Stimulated activated CD8-positive, alpha-beta memory T cell treated with anti-CD3 and anti-CD28 coated beads, Interleukin-7, amount 100 ng/mL, for 24 hours (primary cell): ENCODE results near the gene PPP1R13B.

Experiments
- DNase-seq: peaks from one replicate; pipeline ENCODE4 v3.0.0-alpha.2; 2020; ENCODE audit warnings: low read depth

The PPP1R13B gene

GRCh38 chr14:103714063-103714724 is 133.2 kb downstream of the PPP1R13B start:
- no peak for DNase-seq

DNA sequence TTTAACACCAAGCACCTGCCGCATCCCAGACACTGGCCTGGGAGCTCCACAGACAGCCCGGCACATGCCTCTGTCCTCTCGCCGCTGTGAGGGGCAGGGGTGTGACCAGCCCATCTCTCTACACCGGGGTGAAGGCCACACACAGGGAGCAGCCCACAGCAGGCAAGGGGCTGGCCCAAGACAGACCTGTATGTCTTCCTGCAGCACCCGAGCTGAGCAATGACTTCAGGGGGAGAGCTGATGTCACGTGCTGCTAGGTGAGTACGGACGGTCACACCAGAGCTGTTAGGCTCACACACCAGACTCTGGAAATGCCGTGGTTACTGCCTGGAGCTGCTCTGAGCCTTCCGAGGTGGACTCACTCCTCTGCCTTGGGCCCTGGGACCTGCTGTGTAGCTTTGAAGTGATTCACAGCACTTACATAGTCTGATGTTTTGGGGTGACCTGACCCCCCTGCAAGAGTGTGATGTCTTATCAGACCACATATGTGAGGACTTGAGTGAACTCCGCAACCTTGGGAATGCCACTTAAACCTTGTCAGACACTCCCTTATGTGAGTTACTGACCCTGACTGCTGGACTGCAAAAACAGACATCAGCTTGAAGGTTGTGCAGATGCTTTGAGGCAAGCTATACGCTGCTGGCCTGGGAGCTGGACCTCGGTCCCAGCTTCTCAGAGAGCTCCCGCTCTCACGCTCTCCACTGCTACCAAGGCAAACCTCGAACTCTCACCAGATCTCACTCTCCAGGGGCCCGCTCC is 133.9 kb downstream of the PPP1R13B start:
- no peak for DNase-seq

- DNase-seq: no peak
Observed at GRCh38 chr14:103712633-103713247, 134.6 kb downstream of the PPP1R13B start.

GRCh38 chr14:103711516-103712431 is 135.6 kb downstream of the PPP1R13B start:
- no peak for DNase-seq

- no peak for DNase-seq
Observed at GRCh38 chr14:103710771-103711377, 136.5 kb downstream of the PPP1R13B start.

- DNase-seq: no peak
Observed at GRCh38 chr14:103709814-103710213, 137.6 kb downstream of the PPP1R13B start.

- DNase-seq: no peak
Observed at GRCh38 chr14:103708750-103709187, 138.6 kb downstream of the PPP1R13B start.

GRCh38 chr14:103707329-103708263 is 139.8 kb downstream of the PPP1R13B start:
- no peak for DNase-seq

DNA sequence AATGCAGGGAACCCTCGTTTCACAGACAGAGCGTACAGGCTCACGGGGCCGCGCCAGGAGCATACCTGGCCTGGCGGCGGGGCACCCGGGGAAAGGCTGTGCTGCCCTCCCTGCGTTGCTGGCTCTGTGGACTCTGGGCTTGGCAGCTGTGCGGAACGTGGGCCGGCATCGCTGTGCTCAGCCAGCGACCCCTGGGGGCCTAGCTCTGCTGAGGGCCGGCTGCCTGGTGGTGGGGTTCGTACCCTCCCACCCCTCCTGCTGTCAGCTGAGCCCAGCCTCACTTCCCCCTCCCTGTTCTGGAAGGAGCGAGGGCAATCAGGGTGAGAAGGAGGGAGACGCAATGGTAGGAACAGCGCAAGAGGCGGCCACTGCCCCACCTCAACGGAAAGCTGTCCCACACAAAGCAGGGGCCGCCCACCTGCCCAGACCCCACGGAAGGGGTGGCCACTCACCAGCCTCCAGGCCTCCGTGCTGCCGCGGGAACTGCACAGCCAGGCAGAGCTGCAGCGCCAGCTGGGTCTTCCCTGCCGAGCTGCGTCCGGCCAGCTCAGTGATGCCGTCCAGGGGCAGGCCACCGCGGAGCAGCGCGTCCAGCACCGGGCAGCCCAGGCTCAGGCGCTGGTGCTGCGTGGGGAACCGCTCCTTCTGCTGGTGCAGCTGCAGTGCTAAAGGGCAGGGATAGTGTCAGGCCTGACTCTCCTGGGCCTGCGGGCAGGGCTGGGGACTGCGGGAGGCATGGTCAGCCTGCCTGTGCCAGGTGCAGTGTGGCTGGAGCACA is 140.6 kb downstream of the PPP1R13B start:
- DNase-seq: no peak

DNA sequence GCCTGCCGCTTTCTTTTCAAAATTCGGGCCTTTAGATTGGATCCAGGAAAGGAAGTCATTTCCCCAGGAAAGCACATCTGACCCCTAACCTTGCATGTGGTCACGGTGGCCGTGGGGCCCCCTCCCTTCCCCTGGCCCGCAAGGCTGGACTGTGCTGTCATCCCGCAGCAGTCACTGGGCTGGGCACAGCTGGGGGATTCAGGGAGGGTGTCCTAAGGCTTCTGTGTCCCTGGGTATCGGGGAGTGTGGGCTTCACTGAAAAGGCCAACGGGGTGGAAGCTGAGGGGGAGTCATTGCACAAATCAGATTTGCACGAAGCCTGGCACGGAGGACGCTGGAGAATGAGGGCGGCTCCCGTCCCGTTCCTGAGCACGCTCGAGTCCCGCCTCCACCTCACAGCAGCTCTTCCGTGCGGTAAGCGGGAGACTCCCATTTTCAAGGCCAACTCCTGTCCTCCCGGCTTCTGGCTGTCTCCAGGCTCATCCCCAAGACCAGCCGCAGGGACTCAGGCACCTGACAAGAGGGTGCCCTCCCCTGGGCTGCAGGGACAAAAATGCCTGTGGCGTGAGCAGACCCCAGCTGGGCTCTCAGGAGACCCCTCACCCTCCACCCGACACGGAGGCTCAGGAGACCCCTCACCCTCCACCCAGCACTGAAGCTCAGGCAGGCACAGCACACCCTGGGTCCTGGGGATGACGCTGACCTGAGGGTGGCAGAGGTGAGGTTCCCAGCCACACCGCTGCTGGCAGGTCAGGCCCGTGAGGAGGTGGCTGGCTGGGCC is 141.7 kb downstream of the PPP1R13B start:
- DNase-seq: no peak

DNA sequence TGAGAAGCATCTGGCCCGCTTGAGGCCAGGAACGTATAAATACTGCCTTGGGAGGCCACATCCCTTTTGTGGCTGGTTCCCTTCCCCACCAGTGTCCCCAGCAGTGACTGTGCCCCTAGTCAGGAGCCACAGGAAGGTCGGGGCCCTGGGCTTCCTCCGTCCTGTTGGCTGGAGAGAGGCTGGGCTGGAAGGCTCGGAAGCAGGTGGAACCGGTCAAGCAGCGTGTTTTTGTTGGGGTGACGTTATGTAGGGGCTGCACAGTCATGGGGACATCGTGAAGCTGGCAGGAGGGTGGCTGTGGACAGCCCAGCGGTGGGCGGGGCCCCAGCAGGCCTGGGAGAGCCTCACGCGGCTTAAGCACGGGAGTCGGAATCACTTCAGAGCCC is 142.3 kb downstream of the PPP1R13B start:
- DNase-seq: no peak

DNA sequence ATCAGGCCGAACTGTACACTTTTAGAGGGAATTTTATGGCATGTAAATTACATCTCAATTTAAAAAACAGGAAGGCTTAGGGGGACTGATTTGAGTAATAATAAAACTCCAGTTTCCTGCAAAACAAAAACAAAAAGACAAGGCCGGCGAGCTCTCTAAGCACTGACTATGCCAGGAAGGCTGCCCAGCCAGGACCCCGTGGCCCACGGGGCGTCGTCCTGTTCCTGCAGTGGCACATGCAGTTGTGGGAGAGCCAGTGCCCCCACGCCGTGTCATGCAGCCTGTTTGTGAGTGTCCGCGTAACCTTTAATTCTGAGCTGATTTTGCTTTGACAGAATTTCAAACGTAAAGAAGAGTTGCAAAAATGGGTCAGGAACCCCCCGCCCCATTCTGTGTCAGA is 142.7 kb downstream of the PPP1R13B start:
- DNase-seq: no peak

DNA sequence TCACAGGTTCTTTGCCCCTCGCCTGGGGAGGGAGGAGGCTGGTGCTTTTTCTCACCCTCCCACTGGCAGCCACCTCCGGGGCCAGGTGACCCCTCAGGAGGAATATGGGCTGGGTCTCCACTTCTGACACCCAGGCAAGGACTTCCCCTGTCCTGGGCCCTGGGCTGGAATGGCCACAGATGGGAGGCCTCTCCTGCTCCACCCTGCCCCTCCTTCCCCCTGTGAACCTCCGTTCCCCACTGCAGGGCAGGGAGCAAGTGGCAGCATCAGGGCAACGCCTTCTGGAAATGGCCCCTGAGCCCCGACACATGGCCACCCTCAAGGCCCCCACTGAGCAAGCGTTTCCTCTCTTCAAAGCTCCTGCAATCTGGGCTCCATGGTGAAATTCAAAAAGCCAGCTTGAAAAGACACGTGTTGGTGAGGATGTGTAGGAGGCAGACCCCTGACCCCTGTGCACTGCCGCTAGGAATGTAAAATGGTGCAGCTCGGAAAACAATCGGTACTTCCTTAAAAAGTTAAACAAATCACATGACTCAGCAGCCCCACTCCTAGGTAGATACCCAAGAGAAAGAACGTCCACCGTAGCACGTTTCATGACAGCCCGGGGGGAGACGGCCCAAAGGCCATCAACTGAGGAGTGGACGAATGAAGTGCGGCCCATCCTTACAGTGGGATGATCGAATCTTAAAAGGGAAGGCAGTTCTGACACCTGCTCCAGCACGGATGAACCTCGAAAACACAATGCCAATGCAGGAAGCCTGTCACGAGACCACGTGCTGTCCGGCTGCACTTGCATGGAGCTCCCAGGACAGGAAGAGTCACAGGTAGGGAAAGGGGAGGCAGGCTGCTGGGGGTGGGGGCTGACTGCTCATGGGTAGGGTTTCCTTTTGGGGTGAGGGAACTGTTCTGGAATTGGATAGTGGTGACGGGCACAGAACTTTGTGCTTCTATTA is 143.7 kb downstream of the PPP1R13B start:
- DNase-seq: no peak

GRCh38 chr14:103702497-103703432 is 144.6 kb downstream of the PPP1R13B start:
- DNase-seq: no peak

DNA sequence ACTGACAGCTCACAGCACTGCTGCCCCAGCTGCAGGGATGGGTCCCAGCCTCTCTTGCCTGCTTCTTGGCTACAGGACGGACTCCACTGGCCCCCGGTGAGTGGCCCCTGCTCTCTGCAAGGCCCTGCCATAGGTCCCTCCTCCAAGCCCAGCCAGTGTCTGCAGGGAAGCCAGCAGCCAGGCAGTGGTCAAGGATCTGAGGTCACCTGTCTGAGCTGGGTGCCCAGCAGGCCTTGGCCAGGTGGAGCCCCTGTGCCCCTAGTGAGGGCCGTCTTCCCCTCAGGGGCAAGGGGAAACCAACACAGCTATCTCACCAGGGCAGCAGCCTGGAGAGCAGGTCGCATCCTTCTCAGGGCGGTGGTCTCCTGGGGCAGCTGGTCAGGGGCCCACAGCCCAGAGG is 145.3 kb downstream of the PPP1R13B start:
- no peak for DNase-seq

DNA sequence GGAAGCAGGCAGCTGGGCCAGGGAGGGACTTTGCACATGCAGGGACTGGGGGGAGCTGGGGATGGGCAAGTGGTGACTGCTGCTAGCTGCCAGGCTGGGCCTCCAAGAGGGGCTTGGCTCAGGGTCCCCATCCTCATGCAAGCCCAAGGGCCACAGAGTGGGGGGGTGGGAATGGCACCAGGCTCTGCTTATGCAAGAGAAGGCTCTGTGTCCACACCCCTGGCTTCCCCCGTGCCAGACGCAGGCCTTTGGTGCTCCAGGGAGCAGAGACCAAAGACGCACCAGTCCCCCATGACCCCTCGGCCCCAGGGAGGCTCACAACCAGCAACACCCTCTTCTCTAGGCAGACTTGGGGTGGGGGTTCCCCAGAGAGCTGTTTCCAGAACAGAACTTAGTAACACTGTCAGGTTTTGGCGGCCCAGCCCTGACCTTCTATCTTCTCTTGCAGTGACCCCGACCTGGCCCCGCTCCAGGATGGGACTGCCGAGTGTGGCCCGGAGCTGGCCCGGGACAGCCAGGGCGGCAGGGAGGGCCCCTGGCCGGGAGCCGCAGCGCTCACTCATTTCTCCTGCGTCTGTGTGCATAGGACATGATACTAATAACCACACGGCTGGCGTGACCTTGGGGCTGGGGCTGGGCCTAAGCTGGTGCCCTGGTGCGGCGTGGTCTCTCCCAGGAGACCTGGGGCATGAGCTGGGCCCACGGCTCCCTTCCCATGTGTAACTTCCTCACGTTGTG is 146.5 kb downstream of the PPP1R13B start:
- DNase-seq: no peak
